ENCODE results near the gene ST6GALNAC3.

ST6GALNAC3 gene

DNA sequence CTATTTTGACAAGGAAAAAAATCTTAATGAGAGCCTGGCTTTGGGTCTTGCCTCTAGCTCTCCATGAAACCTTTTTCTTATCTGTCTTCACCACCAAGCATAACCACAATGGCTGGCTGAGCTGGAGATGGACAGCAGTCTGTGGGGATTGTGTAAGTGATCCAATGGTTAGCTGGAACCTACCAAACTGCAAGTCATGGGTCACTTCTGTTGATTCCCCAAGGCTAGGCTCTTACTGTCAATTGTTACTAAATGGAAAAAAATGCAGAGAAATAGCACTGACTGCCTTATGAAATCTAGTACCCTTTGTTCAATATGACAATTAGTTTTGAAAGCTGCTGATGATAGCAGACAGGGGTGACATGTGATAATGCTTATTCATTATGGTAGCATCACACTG is 359.0 kb downstream of the ST6GALNAC3 start:
- no peaks in the 10 kb centered on the region for H3K4me1 ChIP-seq
- no peaks in the 10 kb centered on the region for H4K20me1 ChIP-seq
- H3K4me3 ChIP-seq = no peak overlapping the region
- H3K9ac ChIP-seq = no peak overlapping the region
- no peak overlapping the region for H3K4me2 ChIP-seq
- no peak overlapping the region for H3K27ac ChIP-seq
- no peak for TF ChIP-seq Cebpa-rat (IDR thresholded peaks at IDR 0.05)
- H3K36me3 ChIP-seq = no peaks in the 10 kb centered on the region
- no peaks in the 10 kb centered on the region for H3K9me3 ChIP-seq
- H3K27me3 ChIP-seq = no peaks in the 10 kb centered on the region

DNA sequence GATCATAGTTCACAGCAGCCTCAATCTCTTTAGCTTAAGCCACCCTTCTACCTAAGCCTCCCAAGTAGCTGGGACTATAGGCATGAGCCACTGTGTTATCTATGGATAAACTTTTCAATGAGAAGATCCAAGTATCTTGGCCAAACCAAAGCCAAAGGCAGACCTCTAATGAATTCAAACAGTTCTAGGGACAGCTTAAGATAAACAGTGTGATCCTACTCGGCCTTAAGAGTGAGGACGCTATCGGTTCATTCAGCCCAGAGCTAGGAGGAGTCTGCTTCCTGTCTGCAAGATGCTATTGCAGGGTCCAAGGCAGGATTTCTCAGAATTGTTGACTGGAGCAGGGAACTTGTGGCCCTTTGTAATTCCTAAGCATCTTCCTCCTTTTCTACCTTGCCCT is 368.7 kb downstream of the ST6GALNAC3 start:
- Histone ChIP-seq H3K4me1 (no peaks in the 10 kb centered on the region), H3K4me3 (no peak overlapping the region), H3K27me3 (no peaks in the 10 kb centered on the region), H3K4me2 (no peak overlapping the region), H3K36me3 (no peaks in the 10 kb centered on the region), H4K20me1 (no peaks in the 10 kb centered on the region), H3K9me3 (no peaks in the 10 kb centered on the region), H3K27ac (no peak overlapping the region), H3K9ac (no peak overlapping the region)
- TF ChIP-seq Cebpa-rat (IDR thresholded peaks at IDR 0.05) = no peak

DNA sequence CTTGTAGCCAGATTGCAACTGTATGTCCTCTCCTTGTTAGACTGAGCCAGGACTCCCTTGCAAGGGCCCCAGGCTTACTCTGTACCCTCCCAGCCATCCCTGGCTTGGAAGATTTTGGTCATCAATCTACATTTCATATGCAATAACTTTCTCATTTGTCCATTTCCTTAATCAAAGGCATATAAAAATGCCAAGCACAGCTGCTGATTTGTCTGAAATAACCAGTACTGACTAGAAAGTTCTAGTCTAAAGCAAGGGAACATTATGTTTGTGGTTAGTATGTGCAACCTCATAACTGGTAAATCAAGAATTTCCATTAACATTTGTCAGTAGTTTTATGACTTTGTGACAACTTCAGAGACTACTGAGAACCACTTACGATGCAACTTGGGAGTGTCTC is 370.2 kb downstream of the ST6GALNAC3 start:
- no peak for TF ChIP-seq Cebpa-rat (IDR thresholded peaks at IDR 0.05)
- H3K9me3 ChIP-seq = peaks cover 9% of the 10 kb centered on the region; the same call in 1 of the 2 replicates
- H3K27me3 ChIP-seq = no peaks in the 10 kb centered on the region
- no peaks in the 10 kb centered on the region for H3K36me3 ChIP-seq
- no peaks in the 10 kb centered on the region for H3K4me1 ChIP-seq
- no peak overlapping the region for H3K27ac ChIP-seq
- H3K9ac ChIP-seq = no peak overlapping the region
- no peak overlapping the region for H3K4me3 ChIP-seq
- H4K20me1 ChIP-seq = no peaks in the 10 kb centered on the region
- no peak overlapping the region for H3K4me2 ChIP-seq

DNA sequence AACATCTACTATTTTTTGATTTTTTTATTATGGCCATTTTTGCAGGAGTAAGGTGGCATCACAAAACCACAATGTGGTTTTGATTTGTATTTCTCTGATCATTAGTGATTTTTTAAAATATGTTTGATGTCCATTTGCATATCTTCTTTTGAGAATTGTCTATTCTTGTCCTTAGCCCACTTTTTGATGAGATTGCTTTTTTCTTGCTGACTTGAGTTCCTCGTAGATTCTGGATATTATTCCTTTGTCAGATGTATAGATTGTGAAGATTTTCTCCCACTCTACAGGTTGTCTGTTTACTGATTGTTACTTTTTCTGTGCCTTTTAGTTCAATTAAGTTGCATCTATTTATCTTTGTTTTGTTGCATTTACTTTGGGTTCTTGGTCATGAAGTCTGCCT is 375.7 kb downstream of the ST6GALNAC3 start:
- no peak overlapping the region for H3K27ac ChIP-seq
- H3K9ac ChIP-seq = no peak overlapping the region
- no peaks in the 10 kb centered on the region for H4K20me1 ChIP-seq
- no peak for TF ChIP-seq Cebpa-rat (IDR thresholded peaks at IDR 0.05)
- H3K36me3 ChIP-seq = no peaks in the 10 kb centered on the region
- no peak overlapping the region for H3K4me2 ChIP-seq
- peaks cover 15% of the 10 kb centered on the region for H3K9me3 ChIP-seq
- H3K27me3 ChIP-seq = no peaks in the 10 kb centered on the region
- H3K4me1 ChIP-seq = no peaks in the 10 kb centered on the region
- no peak overlapping the region for H3K4me3 ChIP-seq

DNA sequence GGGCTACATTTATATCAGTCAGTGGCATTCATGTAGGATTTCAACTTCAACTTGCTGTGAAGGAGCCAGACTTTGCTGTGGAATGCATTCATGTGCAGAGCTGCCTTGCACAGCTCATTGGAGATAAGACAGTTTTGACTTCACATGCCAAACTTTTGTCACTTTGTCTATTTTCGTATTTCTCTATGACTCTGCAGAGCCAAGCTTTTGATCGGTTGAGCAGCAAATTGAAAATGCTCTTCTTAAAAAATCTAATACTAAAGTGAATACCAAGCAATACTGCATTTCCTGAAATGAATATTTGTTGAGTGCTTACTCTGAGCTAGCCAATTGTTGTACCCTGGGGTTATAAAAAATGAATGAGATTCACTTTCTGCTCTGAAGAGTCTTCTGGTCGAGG is 388.7 kb downstream of the ST6GALNAC3 start:
- no peaks in the 10 kb centered on the region for H4K20me1 ChIP-seq
- H3K4me3 ChIP-seq = no peak overlapping the region
- no peak overlapping the region for H3K9ac ChIP-seq
- no peaks in the 10 kb centered on the region for H3K9me3 ChIP-seq
- no peak for TF ChIP-seq Cebpa-rat (IDR thresholded peaks at IDR 0.05)
- H3K27me3 ChIP-seq = no peaks in the 10 kb centered on the region
- H3K4me1 ChIP-seq = 0 out of 2 replicates have a peak, but pooled peaks cover 6% of the 10 kb centered on the region
- H3K27ac ChIP-seq = no peak overlapping the region
- H3K4me2 ChIP-seq = no peak overlapping the region
- no peaks in the 10 kb centered on the region for H3K36me3 ChIP-seq

DNA sequence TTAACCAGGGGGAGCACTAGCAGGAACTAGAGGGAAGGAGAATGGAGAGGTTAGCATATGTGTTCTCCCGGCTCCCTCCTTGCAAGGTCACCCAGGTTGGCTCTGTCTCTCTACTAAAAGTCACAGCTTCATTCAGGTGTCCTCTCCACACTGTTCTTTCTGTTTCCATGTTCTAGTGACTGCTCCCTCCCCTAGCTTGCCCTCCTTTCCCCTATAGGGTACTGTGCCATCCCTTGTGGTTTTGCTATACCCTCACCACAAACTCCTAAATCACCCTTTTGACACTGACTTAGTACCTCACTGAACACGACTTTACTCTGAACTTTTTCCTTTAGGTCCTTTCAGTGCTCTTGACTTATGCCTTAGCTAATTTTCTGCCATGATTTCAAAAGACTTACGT is 389.3 kb downstream of the ST6GALNAC3 start:
- no peaks in the 10 kb centered on the region for H4K20me1 ChIP-seq
- H3K27me3 ChIP-seq = no peaks in the 10 kb centered on the region
- H3K9ac ChIP-seq = no peak overlapping the region
- H3K27ac ChIP-seq = no peak overlapping the region
- no peak overlapping the region for H3K4me3 ChIP-seq
- TF ChIP-seq Cebpa-rat (IDR thresholded peaks at IDR 0.05) = no peak
- no peaks in the 10 kb centered on the region for H3K36me3 ChIP-seq
- H3K4me1 ChIP-seq = 0 out of 2 replicates have a peak, but pooled peaks cover 6% of the 10 kb centered on the region
- no peak overlapping the region for H3K4me2 ChIP-seq
- no peaks in the 10 kb centered on the region for H3K9me3 ChIP-seq

DNA sequence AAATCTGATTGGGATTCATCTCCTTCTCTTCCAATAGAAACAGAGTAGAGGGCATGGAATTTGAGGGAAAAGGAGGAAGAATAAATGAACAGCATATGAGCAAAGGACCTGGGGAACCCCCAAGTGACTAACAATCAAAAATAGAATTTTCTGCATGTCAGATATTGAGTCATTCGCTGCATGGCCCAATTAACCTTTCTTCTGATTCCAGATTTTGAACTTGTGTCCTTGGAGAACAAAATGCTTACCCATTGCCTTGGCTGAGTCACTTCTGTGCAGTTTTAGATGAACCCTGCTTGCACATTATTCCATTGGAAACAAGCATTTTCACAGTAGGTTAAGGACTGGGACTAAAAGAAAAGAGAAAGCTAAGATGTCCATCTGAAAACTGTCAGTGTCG is 390.5 kb downstream of the ST6GALNAC3 start:
- no peaks in the 10 kb centered on the region for H4K20me1 ChIP-seq
- no peaks in the 10 kb centered on the region for H3K27me3 ChIP-seq
- no peak overlapping the region for H3K27ac ChIP-seq
- no peak overlapping the region for H3K4me2 ChIP-seq
- H3K9ac ChIP-seq = no peak overlapping the region
- H3K9me3 ChIP-seq = no peaks in the 10 kb centered on the region
- no peaks in the 10 kb centered on the region for H3K36me3 ChIP-seq
- TF ChIP-seq Cebpa-rat (IDR thresholded peaks at IDR 0.05) = no peak
- H3K4me3 ChIP-seq = no peak overlapping the region
- H3K4me1 ChIP-seq = 0 out of 2 replicates have a peak, but pooled peaks cover 6% of the 10 kb centered on the region

DNA sequence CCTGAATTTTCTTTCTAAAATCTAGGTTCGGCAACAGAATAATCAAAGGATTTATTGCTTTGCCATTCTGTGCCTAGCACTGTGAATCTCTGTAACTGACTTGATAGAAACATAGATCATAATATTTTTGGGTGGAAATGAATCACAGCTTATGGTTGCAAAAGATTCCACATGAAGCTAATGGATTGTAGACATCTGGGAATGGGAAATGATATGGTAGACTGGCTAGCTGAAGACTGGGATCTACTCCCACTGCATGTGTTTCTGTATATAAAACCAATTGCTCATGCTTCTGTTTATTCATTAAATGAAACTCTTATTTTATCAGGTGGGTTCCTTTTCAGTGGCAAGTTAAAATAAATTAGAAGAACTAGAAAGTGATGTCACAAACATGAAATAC is 395.6 kb downstream of the ST6GALNAC3 start:
- no peak for TF ChIP-seq Cebpa-rat (IDR thresholded peaks at IDR 0.05)
- Histone ChIP-seq H4K20me1 (no peaks in the 10 kb centered on the region), H3K4me3 (no peak overlapping the region), H3K27ac (no peak overlapping the region), H3K4me1 (no peaks in the 10 kb centered on the region), H3K9me3 (no peaks in the 10 kb centered on the region), H3K9ac (no peak overlapping the region), H3K4me2 (no peak overlapping the region), H3K36me3 (no peaks in the 10 kb centered on the region), H3K27me3 (no peaks in the 10 kb centered on the region)

DNA sequence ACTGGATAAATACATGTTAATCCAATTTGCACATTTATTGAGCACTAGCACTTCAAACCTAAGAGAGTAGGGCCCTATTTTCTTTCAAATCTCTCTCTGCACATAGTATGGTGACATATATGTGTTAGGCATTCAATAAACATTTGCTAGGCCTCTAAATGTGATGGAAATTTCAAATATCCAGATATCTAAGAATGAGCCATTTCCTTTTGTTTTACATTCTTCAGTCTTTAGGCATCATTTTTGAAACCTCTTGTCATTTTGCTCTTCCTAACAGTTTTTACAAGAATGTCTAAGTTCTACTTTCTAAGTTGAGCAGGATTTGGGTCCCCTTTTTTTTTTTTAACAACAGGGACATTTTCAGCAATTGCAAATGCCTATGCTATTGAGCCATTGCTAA is 397.0 kb downstream of the ST6GALNAC3 start:
- H3K27ac ChIP-seq = no peak overlapping the region
- H3K4me2 ChIP-seq = no peak overlapping the region
- no peaks in the 10 kb centered on the region for H3K4me1 ChIP-seq

DNA sequence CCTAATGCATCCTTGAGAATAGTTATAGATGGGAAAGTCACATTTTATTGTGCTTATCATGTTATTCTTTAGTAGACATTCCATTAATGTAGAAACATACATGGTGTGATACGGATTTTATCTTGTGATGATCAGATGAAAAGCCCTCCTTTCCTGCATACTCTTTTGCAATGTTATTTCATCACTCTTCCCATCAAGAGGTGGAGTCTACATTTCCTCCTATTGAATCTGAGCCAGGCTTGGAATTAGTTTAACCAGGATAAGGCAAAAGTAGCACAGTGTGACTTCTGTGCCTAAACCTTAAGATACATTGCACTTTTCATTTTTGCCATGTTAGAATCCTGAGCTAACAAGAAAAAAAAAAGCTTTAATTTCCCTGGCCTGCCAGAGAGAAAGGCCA is 399.0 kb downstream of the ST6GALNAC3 start:
- TF ChIP-seq Cebpa-rat (IDR thresholded peaks at IDR 0.05) = no peak
- H3K4me3 ChIP-seq = no peak overlapping the region
- H4K20me1 ChIP-seq = no peaks in the 10 kb centered on the region
- no peaks in the 10 kb centered on the region for H3K36me3 ChIP-seq
- no peak overlapping the region for H3K27ac ChIP-seq
- no peak overlapping the region for H3K4me2 ChIP-seq
- no peaks in the 10 kb centered on the region for H3K27me3 ChIP-seq
- H3K9me3 ChIP-seq = no peaks in the 10 kb centered on the region
- H3K4me1 ChIP-seq = no peaks in the 10 kb centered on the region
- H3K9ac ChIP-seq = no peak overlapping the region

More for the DNA sequence above, 397.0 kb downstream of the ST6GALNAC3 start:
- no peak for TF ChIP-seq Cebpa-rat (IDR thresholded peaks at IDR 0.05)
- Histone ChIP-seq H3K27me3 (no peaks in the 10 kb centered on the region), H4K20me1 (no peaks in the 10 kb centered on the region), H3K9ac (no peak overlapping the region), H3K36me3 (no peaks in the 10 kb centered on the region), H3K9me3 (no peaks in the 10 kb centered on the region), H3K4me3 (no peak overlapping the region)

DNA sequence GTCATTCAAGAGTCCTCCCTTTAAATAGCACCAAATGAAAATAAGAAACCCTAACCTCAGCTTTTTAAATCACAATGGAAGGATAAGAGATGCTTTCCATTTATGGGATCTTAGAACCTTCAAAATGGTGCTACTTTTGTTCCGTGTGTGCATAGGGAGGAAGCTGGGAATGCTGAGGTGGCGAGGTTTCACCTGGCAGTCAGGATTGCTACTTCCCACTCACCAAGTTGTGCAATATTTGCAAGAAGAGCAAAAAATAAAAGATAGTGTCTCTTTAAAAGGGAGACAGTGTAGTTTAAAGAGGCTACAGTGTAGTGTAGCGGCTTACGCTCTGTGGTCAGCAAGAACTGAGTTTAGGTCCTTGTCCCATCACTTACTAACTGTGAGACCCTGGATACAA is 400.4 kb downstream of the ST6GALNAC3 start:
- Histone ChIP-seq H3K9me3 (no peaks in the 10 kb centered on the region), H3K4me1 (no peaks in the 10 kb centered on the region), H3K36me3 (no peaks in the 10 kb centered on the region), H3K27me3 (no peaks in the 10 kb centered on the region), H3K9ac (no peak overlapping the region), H3K4me3 (no peak overlapping the region), H3K4me2 (no peak overlapping the region), H3K27ac (no peak overlapping the region), H4K20me1 (no peaks in the 10 kb centered on the region)
- no peak for TF ChIP-seq Cebpa-rat (IDR thresholded peaks at IDR 0.05)
